ENCODE results near the gene EXD2.
"Not testable (repeated sequence)": the region's sequence is repeated elsewhere in the genome, so short reads cannot be mapped to it uniquely, and the experiment has no call there.

EXD2 gene

DNA sequence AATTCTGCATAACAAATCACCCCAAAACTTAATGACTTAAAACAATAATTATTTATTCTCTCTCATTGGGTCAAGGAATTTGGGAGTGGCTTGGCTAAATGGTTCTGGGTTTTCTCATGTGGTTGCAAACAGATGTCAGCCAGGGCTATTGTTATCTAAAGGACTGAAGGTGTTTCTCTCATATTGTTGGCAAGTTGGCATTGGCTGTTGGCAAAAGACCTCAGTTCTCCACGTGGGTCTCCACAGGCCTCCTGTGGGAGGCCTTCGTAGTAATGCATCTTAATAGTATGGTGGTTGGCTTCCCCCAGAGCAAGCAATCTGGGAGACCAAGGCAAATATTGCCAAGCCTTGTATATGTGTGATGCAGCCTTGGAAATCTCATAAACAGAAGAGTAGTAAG is 83.0 kb downstream of the EXD2 start:
- Histone ChIP-seq H3K36me3 (ENCODE audit: control insufficient read depth, insufficient read depth, low read length) (no peaks in the 10 kb centered on the region), H3K27ac (ENCODE audit: insufficient read depth, low read depth, low read length, poor library complexity, severe bottlenecking) (no peak overlapping the region), H3K27me3 (ENCODE audit: control insufficient read depth, insufficient read depth, low read length, poor library complexity, severe bottlenecking) (no peaks in the 10 kb centered on the region), H3K4me1 (ENCODE audit: control insufficient read depth, insufficient read depth, low read length) (no peaks in the 10 kb centered on the region), H3K9me3 (ENCODE audit: control insufficient read depth, low read length) (no peaks in the 10 kb centered on the region), H3K4me3 (ENCODE audit: insufficient read depth, low read depth, low read length) (no peak overlapping the region)
- WGBS, 2 experiments, result 61 to 66% methylated on average over 2 of the region's 2 CpGs

DNA sequence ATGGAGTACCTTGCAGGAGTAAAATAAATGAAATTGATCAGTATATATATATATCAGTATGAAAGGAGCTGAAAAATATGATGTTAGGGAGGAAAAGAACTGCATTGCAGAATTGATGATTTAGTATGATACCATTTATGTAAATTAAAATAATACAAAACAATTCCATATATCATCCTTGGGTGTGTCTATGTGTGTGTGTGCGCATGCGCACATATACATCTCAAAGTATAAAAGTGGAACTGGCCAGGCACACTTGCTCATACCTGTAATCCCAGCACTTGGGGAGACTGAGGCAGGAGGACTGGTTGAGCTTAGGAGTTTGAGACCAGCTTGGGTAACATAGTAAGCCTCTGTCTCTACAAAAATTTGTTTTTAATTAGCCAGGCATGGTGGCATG is 84.0 kb downstream of the EXD2 start:
- Histone ChIP-seq H3K27me3 (ENCODE audit: control insufficient read depth, insufficient read depth, low read length, poor library complexity, severe bottlenecking) (no peaks in the 10 kb centered on the region), H3K36me3 (ENCODE audit: control insufficient read depth, insufficient read depth, low read length) (no peaks in the 10 kb centered on the region), H3K9me3 (ENCODE audit: control insufficient read depth, low read length) (no peaks in the 10 kb centered on the region), H3K4me3 (ENCODE audit: insufficient read depth, low read depth, low read length) (no peak overlapping the region), H3K27ac (ENCODE audit: insufficient read depth, low read depth, low read length, poor library complexity, severe bottlenecking) (no peak overlapping the region), H3K4me1 (ENCODE audit: control insufficient read depth, insufficient read depth, low read length) (no peaks in the 10 kb centered on the region)
- 88% methylated on average over 2 of the region's 2 CpGs; no CpG with 5 or more reads in 1 of the 2 experiments for WGBS, 2 experiments

DNA sequence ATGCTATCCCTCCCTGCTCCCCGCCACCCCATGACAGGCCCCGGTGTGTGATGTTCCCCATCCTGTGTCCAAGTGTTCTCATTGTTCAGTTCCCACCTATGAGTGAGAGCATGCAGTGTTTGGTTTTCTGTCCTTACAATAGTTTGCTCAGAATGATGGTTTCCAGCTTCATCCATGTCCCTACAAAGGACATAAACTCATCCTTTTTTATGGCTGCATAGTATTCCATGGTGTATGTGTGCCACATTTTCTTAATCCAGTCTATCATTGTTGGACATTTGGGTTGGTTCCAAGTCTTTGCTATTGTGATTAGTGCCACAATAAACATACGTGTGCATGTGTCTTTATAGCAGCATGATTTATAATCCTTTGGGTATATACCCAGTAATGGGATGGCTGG is 86.1 kb downstream of the EXD2 start:
- H3K27ac ChIP-seq (ENCODE audit: insufficient read depth, low read depth, low read length, poor library complexity, severe bottlenecking); H3K4me3 ChIP-seq (ENCODE audit: insufficient read depth, low read depth, low read length); H3K9me3 ChIP-seq (ENCODE audit: control insufficient read depth, low read length); H3K27me3 ChIP-seq (ENCODE audit: control insufficient read depth, insufficient read depth, low read length, poor library complexity, severe bottlenecking); H3K36me3 ChIP-seq (ENCODE audit: control insufficient read depth, insufficient read depth, low read length); H3K4me1 ChIP-seq (ENCODE audit: control insufficient read depth, insufficient read depth, low read length): not testable (repeated sequence)
- 85 to 97% methylated on average over 2 of the region's 3 CpGs for WGBS, 2 experiments

DNA sequence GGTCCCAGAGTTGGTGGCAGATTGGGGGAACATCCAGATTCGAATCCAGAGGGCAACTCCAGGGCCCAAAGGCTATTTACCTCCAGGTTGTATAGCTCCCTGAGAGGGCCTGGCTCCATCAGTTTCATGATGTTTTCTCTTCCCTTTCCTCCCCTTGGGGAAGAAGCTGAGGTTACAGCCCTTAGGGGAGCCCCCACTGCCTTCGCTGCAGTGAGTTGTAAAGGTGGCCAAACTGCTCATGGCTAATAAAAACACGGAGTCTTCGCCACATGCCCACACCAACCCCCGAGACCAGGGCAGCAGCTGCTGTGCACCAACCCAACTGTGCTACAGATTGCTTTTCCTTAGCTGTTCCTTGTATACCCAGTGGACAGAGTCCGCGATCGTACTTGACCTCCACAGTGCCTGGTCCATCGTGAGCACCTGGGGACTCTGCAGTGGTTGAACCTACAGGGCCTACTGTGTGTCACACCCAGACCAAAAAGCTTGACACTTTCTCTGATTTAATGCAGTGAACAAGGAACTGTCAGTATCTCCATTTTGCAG is 89.5 kb downstream of the EXD2 start:
- Histone ChIP-seq H3K4me3 (ENCODE audit: insufficient read depth, low read depth, low read length) (no peak overlapping the region), H3K27ac (ENCODE audit: insufficient read depth, low read depth, low read length, poor library complexity, severe bottlenecking) (no peak overlapping the region), H3K27me3 (ENCODE audit: control insufficient read depth, insufficient read depth, low read length, poor library complexity, severe bottlenecking) (no peaks in the 10 kb centered on the region), H3K36me3 (ENCODE audit: control insufficient read depth, insufficient read depth, low read length) (no peaks in the 10 kb centered on the region), H3K9me3 (ENCODE audit: control insufficient read depth, low read length) (no peaks in the 10 kb centered on the region), H3K4me1 (ENCODE audit: control insufficient read depth, insufficient read depth, low read length) (no peaks in the 10 kb centered on the region)
- WGBS, 2 experiments, result 94 to 98% methylated on average over 9 of the region's 9 CpGs

DNA sequence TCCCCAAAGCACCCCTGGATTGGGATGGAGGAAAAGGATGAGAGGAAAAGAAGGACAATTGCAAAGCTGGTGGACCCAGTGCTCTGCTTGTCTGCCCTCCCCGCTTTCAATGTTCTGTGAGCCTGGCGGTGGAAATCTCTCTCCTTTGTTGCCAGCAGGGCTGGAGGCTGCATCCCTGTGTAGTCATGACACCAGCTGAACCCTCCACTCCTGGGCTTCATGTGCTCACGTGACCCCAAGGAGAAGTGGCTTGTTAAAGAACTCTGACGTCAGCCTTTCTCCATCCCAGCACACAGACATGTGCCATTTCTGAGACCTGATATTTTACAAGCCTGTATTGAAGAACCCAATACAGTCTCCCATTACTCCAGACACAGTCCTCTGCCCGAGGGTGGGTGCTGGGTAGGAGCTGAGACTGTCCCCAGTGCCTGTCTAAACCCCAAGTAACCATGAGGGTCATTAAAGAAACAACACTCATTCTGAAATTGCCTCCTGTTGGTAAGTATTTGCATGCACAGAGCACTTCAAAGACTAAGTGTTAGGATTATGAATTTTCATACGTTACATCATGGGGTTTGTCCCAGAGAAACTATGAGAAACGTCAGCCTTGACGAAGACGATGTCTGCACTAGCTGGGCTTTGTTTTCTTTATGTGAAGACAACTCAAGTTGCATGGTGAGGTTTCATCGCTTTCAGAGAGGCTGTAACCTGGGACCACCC is 90.3 kb downstream of the EXD2 start:
- no peaks in the 10 kb centered on the region for H3K27me3 ChIP-seq (ENCODE audit: control insufficient read depth, insufficient read depth, low read length, poor library complexity, severe bottlenecking)
- H3K4me3 ChIP-seq (ENCODE audit: insufficient read depth, low read depth, low read length), result no peak overlapping the region
- no peaks in the 10 kb centered on the region for H3K36me3 ChIP-seq (ENCODE audit: control insufficient read depth, insufficient read depth, low read length)
- H3K4me1 ChIP-seq (ENCODE audit: control insufficient read depth, insufficient read depth, low read length), result no peaks in the 10 kb centered on the region
- 88% methylated on average over 10 of the region's 10 CpGs for WGBS, 2 experiments
- no peak overlapping the region for H3K27ac ChIP-seq (ENCODE audit: insufficient read depth, low read depth, low read length, poor library complexity, severe bottlenecking)
- H3K9me3 ChIP-seq (ENCODE audit: control insufficient read depth, low read length), result no peaks in the 10 kb centered on the region

DNA sequence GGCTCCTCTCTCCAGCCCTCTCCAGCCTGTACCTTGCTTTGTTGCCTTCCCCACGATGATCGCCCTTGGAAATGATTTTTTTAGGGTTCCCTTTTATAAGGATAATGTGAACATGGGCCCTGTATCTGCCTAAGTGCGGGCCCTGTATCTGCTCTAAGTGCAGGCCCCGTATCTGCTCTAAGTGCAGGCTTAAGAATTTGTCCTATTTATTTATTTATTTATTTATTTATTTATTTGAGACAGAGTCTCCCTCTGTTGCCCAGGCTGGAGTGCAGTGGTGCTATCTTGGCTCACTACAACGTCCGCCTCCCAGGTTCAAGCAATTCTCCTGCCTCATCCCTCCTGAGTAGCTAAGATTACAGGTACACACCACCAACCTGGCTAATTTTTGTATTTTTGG is 91.2 kb downstream of the EXD2 start:
- Histone ChIP-seq H3K4me3 (ENCODE audit: insufficient read depth, low read depth, low read length) (no peak overlapping the region), H3K27me3 (ENCODE audit: control insufficient read depth, insufficient read depth, low read length, poor library complexity, severe bottlenecking) (no peaks in the 10 kb centered on the region), H3K27ac (ENCODE audit: insufficient read depth, low read depth, low read length, poor library complexity, severe bottlenecking) (no peak overlapping the region), H3K9me3 (ENCODE audit: control insufficient read depth, low read length) (no peaks in the 10 kb centered on the region), H3K36me3 (ENCODE audit: control insufficient read depth, insufficient read depth, low read length) (no peaks in the 10 kb centered on the region), H3K4me1 (ENCODE audit: control insufficient read depth, insufficient read depth, low read length) (no peaks in the 10 kb centered on the region)
- 91 to 98% methylated on average over 6 of the region's 6 CpGs for WGBS, 2 experiments

DNA sequence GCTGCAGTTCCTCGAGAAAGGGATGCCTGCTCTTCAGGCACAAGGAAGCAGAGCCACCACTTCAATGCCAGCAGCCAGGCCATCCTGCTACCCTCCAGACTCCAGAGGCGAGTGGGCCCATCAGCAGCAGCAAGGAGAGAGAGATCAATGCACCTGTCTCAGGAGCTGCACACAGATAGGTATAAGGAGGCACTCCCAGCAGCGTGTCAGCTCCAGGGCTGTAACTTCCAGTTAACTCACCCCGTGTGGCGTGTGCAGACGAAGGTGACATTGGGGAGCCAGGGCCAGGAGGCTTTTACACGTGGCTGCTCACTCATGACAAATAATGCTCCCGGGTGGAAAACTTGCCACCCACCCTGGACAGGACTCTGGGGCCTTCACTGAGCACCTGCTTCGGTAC is 92.9 kb downstream of the EXD2 start:
- H3K9me3 ChIP-seq (ENCODE audit: control insufficient read depth, low read length), result no peaks in the 10 kb centered on the region

DNA sequence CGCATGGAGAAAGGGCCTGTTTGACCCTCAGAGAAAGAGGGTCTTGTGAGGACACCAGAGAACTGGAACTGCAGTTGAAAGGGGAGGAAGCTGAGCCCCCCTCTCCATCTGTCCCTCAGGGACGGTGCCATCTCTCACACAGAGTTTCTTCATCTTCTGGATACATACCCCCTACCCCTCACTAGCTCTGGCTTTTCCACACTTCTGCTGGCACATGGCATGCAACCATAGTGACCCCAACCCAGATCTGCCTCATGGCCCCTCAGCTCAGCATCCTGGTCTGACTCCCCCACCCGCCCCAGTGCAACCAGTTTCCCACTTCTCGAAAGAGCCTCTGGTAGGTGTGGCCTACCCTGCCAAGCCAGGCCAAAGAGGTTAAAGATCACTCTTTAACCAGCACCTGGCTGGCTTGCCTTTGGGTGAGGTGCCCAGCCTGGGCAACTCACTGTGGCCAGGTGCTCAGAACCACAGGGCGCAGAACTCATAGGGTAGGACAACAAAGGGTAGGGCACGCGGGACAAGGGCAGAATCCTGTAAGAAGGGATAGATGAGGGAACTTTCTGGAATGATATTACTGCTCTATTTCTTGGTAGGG is 94.5 kb downstream of the EXD2 start:
- Histone ChIP-seq H3K27me3 (ENCODE audit: control insufficient read depth, insufficient read depth, low read length, poor library complexity, severe bottlenecking) (no peaks in the 10 kb centered on the region), H3K4me1 (ENCODE audit: control insufficient read depth, insufficient read depth, low read length) (no peaks in the 10 kb centered on the region), H3K27ac (ENCODE audit: insufficient read depth, low read depth, low read length, poor library complexity, severe bottlenecking) (no peak overlapping the region), H3K9me3 (ENCODE audit: control insufficient read depth, low read length) (no peaks in the 10 kb centered on the region), H3K36me3 (ENCODE audit: control insufficient read depth, insufficient read depth, low read length) (no peaks in the 10 kb centered on the region), H3K4me3 (ENCODE audit: insufficient read depth, low read depth, low read length) (no peak overlapping the region)
- 91 to 95% methylated on average over 7 of the region's 7 CpGs for WGBS, 2 experiments

More for the DNA sequence above, 92.9 kb downstream of the EXD2 start:
- Histone ChIP-seq H3K4me3 (ENCODE audit: insufficient read depth, low read depth, low read length) (no peak overlapping the region), H3K4me1 (ENCODE audit: control insufficient read depth, insufficient read depth, low read length) (no peaks in the 10 kb centered on the region), H3K27me3 (ENCODE audit: control insufficient read depth, insufficient read depth, low read length, poor library complexity, severe bottlenecking) (no peaks in the 10 kb centered on the region), H3K27ac (ENCODE audit: insufficient read depth, low read depth, low read length, poor library complexity, severe bottlenecking) (no peak overlapping the region), H3K36me3 (ENCODE audit: control insufficient read depth, insufficient read depth, low read length) (no peaks in the 10 kb centered on the region)
- WGBS, 2 experiments, result 91 to 92% methylated on average over 9 of the region's 9 CpGs

DNA sequence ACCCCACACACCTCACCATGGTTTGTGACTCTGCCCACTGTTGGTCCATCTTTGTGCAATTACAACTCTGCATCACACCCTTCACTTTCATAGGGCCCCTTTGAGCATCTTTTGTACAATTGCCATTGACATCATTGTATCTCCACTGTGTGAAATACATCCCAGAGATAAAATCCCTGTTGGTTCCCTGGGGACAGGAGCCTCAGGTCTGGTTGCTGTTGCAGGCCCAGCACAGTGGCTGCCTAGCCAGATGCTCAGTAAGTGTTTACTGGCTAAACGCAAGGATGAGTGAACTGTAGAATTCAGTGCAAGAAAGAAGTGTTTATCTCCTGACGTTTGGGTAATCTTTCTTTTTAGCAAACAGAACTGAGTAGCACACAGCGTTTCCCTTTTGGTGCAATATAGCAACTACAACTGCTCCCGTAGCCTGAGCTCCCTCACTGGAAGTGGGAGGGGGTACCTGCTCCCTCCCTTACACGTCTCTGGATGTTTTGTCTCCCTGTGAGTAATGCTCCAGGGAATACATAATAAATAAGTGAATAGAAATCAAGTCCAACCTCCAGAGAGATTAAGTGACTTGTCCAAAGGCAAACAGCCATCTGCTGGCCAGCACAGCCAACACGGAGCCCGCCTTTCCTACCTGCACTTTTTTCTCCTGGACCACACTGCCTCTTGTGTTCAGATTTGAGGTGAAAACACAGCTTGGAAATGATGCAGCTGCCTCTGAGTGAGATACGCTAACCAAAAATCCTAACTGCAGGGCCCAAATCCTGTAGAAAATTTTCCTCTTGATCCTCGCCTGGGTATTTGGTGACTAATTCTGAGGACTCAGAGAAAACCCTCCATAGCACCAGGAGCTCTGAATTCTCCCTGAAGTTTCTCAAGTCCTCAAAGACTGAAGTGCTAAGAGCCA is 96.1 kb downstream of the EXD2 start:
- 81 to 86% methylated on average over 8 to 9 of the region's 9 CpGs for whole genome bisulfite sequencing, 2 experiments
- Histone ChIP-seq H3K9me3 (ENCODE audit: control insufficient read depth, low read length) (no peaks in the 10 kb centered on the region), H3K36me3 (ENCODE audit: control insufficient read depth, insufficient read depth, low read length) (no peaks in the 10 kb centered on the region), H3K27ac (ENCODE audit: insufficient read depth, low read depth, low read length, poor library complexity, severe bottlenecking) (no peak overlapping the region), H3K27me3 (ENCODE audit: control insufficient read depth, insufficient read depth, low read length, poor library complexity, severe bottlenecking) (no peaks in the 10 kb centered on the region), H3K4me1 (ENCODE audit: control insufficient read depth, insufficient read depth, low read length) (no peaks in the 10 kb centered on the region), H3K4me3 (ENCODE audit: insufficient read depth, low read depth, low read length) (no peak overlapping the region)
